Vagina (tissue), 2 donors: ENCODE measurements around the gene CXCL16. TPM values are rescaled to one million over a fixed set of nuclear protein-coding genes. Genes with fewer than 3 reads are reported as not detected.
"Not testable (repeated sequence)": the region's sequence is repeated elsewhere in the genome, so short reads cannot be mapped to it uniquely, and the experiment has no call there.

Experiments used
- DNase-seq, 2 donors: peaks; one replicate each; pipeline ENCODE4 v3.0.0-alpha.2; 2017; ENCODE audit errors: extremely low spot score in 2 of 2
- H3K27ac ChIP-seq: fragments of 200-600 bp; sonication (generic); one replicate; pipeline ENCODE4 v1.5.1; 2019
- H3K27me3 ChIP-seq: fragments of 200-600 bp; sonication (generic); one replicate; pipeline ENCODE4 v1.5.1; 2019
- H3K36me3 ChIP-seq, 2 donors: fragments of 200-600 bp; sonication (generic); one replicate each; pipeline ENCODE4 v1.5.1; 2017 to 2019
- H3K4me1 ChIP-seq: fragments of 200-600 bp; sonication (generic); one replicate; pipeline ENCODE4 v1.5.1; 2019
- H3K4me3 ChIP-seq, 2 donors: fragments of 200-600 bp; sonication (generic); 1 replicate in 1 of 2; 2 replicates in 1 of 2; pipeline ENCODE4 v1.5.1; 2016 to 2019
- H3K9me3 ChIP-seq: fragments of 200-600 bp; sonication (generic); one replicate; pipeline ENCODE4 v1.5.1; 2019
- POLR2A ChIP-seq, 2 donors: fragments of 450-650 bp; IDR thresholded peaks; one replicate each; pipeline ENCODE4 v1.6.1; 2017; ENCODE audit warnings: antibody characterized with exemption in 2 of 2, mild to moderate bottlenecking in 2 of 2, moderate library complexity in 2 of 2
- POLR2AphosphoS5 ChIP-seq, 2 donors: sonication (generic); formaldehyde crosslinking; IDR thresholded peaks; one replicate each; pipeline ENCODE4 v1.9.0; 2017; ENCODE audit warnings: antibody characterized with exemption in 2 of 2, mild to moderate bottlenecking in 2 of 2, low read depth in 1 of 2; ENCODE audit not compliant: insufficient read depth in 1 of 2
- intact Hi-C: fragments of 100-400 bp; cut with DNase I; formaldehyde crosslinking; loops from one replicate; pipeline ENCODE4 v1.15.1; 2023
- total RNA-seq: library from RNA; depleted of rRNA; stranded (reverse); fragments of >200 nt; gene quantifications from one replicate; pipeline ENCODE4 v1.2.3, GENCODE V29; 2016
- TF ChIP-seq, protein P1 (sequence below), 3 experiments: fragments of 450-650 bp in 2 of 3; fragments of 200-600 bp in 1 of 3; sonication (generic) in 1 of 3; IDR thresholded peaks; one replicate each; pipeline ENCODE4 v1.5.1; 2017 to 2019; ENCODE audit warnings: antibody characterized with exemption in 3 of 3, mild to moderate bottlenecking in 2 of 3, moderate library complexity in 2 of 3

Gene CXCL16
- total RNA-seq, 1 donor from 2014 or later = 6.4 TPM

DNA sequence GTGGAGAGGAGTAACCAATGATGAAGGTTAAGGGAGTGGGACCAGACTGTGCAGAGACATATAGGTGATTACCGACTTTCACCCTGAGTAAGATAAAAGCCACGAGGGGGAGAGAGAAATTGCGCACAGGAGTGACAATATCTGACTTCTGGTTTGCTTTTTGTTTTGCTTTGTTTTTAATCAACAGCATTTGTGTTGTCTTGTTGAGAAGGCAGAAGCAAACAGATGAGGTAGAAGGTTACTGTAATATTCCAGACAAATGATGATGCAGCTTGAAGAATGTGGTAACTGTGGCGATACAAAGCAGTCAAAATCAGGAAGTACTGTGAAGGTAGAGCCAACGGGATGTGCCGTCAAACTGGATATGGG lies 43.3 kb downstream of the CXCL16 start:
- intact Hi-C loops = no loop called here
- no peak overlapping the region for H3K27ac ChIP-seq
- H3K9me3 ChIP-seq = no peaks in the 10 kb centered on the region
- no peak overlapping the region for H3K4me3 ChIP-seq
- peaks cover 0 to 9% of the 10 kb centered on the region in 2 donors for H3K36me3 ChIP-seq
- DNase-seq = no peak
- H3K27me3 ChIP-seq = no peaks in the 10 kb centered on the region
- H3K4me1 ChIP-seq = no peaks in the 10 kb centered on the region
- TF ChIP-seq, protein P1, sequence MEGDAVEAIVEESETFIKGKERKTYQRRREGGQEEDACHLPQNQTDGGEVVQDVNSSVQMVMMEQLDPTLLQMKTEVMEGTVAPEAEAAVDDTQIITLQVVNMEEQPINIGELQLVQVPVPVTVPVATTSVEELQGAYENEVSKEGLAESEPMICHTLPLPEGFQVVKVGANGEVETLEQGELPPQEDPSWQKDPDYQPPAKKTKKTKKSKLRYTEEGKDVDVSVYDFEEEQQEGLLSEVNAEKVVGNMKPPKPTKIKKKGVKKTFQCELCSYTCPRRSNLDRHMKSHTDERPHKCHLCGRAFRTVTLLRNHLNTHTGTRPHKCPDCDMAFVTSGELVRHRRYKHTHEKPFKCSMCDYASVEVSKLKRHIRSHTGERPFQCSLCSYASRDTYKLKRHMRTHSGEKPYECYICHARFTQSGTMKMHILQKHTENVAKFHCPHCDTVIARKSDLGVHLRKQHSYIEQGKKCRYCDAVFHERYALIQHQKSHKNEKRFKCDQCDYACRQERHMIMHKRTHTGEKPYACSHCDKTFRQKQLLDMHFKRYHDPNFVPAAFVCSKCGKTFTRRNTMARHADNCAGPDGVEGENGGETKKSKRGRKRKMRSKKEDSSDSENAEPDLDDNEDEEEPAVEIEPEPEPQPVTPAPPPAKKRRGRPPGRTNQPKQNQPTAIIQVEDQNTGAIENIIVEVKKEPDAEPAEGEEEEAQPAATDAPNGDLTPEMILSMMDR (IDR thresholded peaks at IDR 0.05) = no peak
- TF ChIP-seq POLR2AphosphoS5 (IDR thresholded peaks at IDR 0.05; ENCODE audit: insufficient read depth in 1 of 2, low read depth in 1 of 2) = no peak
- no peak for TF ChIP-seq POLR2A (IDR thresholded peaks at IDR 0.05)

DNA sequence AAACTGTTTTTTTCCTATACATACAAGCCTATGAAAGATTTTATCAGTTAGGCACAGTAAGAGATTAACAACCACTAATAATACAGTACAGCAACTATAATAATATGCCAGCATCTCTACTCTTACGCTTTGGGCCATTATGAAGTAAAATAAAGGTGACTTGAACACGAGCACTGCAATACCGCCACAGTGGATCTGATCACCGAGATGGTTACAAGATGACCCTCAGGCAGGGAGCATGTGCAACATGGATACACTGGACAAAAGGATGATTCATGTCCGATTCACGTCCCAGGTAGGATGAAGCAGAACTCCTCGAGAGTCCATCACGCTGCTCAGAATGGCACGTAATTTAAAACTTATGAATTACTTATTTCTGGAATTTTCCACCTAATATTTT lies 46.3 kb downstream of the CXCL16 start:
- Histone ChIP-seq H3K4me1 (no peaks in the 10 kb centered on the region), H3K27me3 (no peaks in the 10 kb centered on the region), H3K9me3 (no peaks in the 10 kb centered on the region), H3K4me3 (no peak overlapping the region), H3K36me3 (peaks cover 0 to 27% of the 10 kb centered on the region in 2 donors), H3K27ac (no peak overlapping the region)
- DNase-seq = no peak
- TF ChIP-seq POLR2AphosphoS5 (IDR thresholded peaks at IDR 0.05; ENCODE audit: insufficient read depth in 1 of 2, low read depth in 1 of 2) (no peak), POLR2A (IDR thresholded peaks at IDR 0.05) (no peak)
- TF ChIP-seq, protein P1 (IDR thresholded peaks at IDR 0.05) = no peak
- intact Hi-C loops = no loop called here

DNA sequence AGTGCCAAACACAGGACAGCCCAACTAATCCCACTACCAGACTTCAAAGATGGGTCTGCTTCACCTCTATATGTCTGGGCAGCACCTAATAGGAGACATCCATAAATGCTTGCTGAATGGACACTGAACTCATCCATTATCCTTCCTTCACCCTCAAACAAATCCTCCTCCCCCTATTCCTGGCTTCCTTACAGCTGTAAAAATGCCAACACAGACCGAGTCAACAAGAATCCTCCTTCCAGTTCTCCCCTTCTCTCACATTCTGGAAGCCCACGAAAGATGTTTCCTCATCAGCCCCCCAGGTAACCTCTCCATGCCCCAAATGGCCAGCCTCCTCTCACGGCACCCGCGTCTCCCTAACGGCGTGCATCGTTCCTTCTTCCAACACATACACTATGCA lies 48.0 kb downstream of the CXCL16 start:
- no peak overlapping the region for H3K4me3 ChIP-seq
- DNase-seq = no peak
- H3K27ac ChIP-seq = no peak overlapping the region
- no peaks in the 10 kb centered on the region for H3K9me3 ChIP-seq
- no peaks in the 10 kb centered on the region for H3K4me1 ChIP-seq
- H3K27me3 ChIP-seq = no peaks in the 10 kb centered on the region
- intact Hi-C loops = no loop called here
- peaks cover 0 to 27% of the 10 kb centered on the region in 2 donors for H3K36me3 ChIP-seq
- TF ChIP-seq POLR2AphosphoS5 (IDR thresholded peaks at IDR 0.05; ENCODE audit: insufficient read depth in 1 of 2, low read depth in 1 of 2) (no peak), POLR2A (IDR thresholded peaks at IDR 0.05) (no peak)
- TF ChIP-seq, protein P1 (IDR thresholded peaks at IDR 0.05) = no peak

DNA sequence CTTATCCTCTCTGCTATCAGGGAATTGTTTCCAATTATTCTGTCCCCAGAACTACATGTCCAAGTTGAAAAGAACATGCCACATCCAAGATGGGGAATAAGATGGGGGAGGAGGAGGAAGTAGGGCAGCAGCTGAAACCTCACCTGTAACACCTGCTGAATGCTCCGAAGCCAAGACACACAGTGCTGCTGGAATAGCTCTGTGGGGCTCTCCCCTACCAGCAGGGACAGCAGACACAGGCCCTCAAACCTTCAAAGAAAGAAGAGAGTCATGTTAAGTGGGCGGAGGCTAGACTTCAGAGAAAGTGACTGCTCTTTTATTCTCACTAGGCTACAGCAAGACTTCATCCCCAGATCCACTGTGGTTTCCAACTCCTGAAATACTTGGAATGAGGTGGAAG lies 49.0 kb downstream of the CXCL16 start:
- Histone ChIP-seq H3K4me1 (no peaks in the 10 kb centered on the region), H3K9me3 (no peaks in the 10 kb centered on the region), H3K27me3 (no peaks in the 10 kb centered on the region), H3K36me3 (peaks cover 0 to 32% of the 10 kb centered on the region in 2 donors), H3K4me3 (no peak overlapping the region), H3K27ac (no peak overlapping the region)
- intact Hi-C loops = no loop called here
- TF ChIP-seq, protein P1 (IDR thresholded peaks at IDR 0.05) = no peak
- TF ChIP-seq POLR2AphosphoS5 (IDR thresholded peaks at IDR 0.05; ENCODE audit: insufficient read depth in 1 of 2, low read depth in 1 of 2) (no peak), POLR2A (IDR thresholded peaks at IDR 0.05) (no peak)
- DNase-seq = no peak

DNA sequence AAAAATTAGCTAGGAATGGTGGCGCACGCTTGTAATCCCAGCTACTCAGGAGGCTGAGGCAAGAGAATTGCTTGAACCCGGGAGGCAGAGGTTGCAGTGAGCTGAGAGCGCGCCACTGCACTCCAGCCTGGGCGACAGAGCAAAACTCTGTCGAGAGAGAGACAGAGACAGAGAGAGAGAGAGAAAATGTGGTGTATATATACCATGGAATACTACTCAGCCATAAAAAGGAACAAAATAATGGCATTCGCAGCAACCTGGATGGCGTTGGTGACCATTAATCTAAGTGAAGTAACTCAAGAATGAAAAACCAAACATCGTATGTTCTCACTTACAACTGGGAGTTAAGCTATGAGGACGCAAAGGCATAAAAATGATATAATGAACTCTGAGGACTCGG lies 49.9 kb downstream of the CXCL16 start:
- H3K4me3 ChIP-seq, H3K9me3 ChIP-seq, H3K27ac ChIP-seq, DNase-seq, H3K4me1 ChIP-seq, intact Hi-C loops, H3K27me3 ChIP-seq: not testable (repeated sequence)
- H3K36me3 ChIP-seq = peaks cover 0 to 35% of the 10 kb centered on the region in 2 donors

DNA sequence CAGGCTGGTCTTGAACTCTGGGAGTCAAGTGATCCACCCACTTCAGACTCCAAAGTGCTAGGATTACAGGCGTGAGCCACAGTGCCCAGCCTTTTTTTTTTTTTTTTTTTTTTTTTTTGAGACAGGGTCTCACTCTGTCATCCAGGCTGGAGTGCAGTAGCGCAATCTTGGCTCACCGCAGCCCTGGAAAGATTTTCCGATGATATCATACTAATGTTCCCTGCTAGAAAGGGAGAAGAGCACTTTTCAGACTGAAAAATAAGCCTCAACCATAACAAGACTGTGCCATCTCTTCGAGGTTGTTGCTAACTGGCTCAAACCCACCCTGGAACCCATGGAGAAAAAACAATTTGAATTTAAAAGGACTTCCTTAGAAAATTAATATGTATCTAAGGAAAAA lies 56.0 kb downstream of the CXCL16 start:
- intact Hi-C loops, H3K27me3 ChIP-seq, H3K9me3 ChIP-seq, H3K4me3 ChIP-seq, H3K27ac ChIP-seq, H3K4me1 ChIP-seq, DNase-seq: not testable (repeated sequence)
- peaks cover 0 to 48% of the 10 kb centered on the region in 2 donors for H3K36me3 ChIP-seq

Other genes starting within 250 kb of the CXCL16 start
- 79.3 TPM for gene SPNS2, start 241.0 kb downstream of the CXCL16 start, total RNA-seq
- gene MYBBP1A, start 184.5 kb downstream of the CXCL16 start, total RNA-seq = 47.1 TPM
- 9.6 TPM for gene GGT6, start 179.4 kb downstream of the CXCL16 start, total RNA-seq
- gene SMTNL2, start 155.4 kb downstream of the CXCL16 start, total RNA-seq = 2.5 TPM
- gene ALOX15, start 98.2 kb downstream of the CXCL16 start, total RNA-seq = not detected
- gene PELP1, start 35.8 kb downstream of the CXCL16 start, total RNA-seq = 19.4 TPM
- 28.0 TPM for gene ARRB2, start 29.3 kb downstream of the CXCL16 start, total RNA-seq
- gene MED11, start 8.5 kb downstream of the CXCL16 start, total RNA-seq = 28.5 TPM
- gene ZMYND15, start 95 bp downstream of the CXCL16 start, total RNA-seq = not detected
- gene TM4SF5, start 32.0 kb upstream of the CXCL16 start, total RNA-seq = not detected
- gene VMO1, start 46.4 kb upstream of the CXCL16 start, total RNA-seq = 12.5 TPM
- not detected for gene GLTPD2, start 49.0 kb upstream of the CXCL16 start, total RNA-seq
- 110 TPM for gene PSMB6, start 56.2 kb upstream of the CXCL16 start, total RNA-seq
- 63.6 TPM for gene PLD2, start 67.2 kb upstream of the CXCL16 start, total RNA-seq
- gene MINK1, start 93.4 kb upstream of the CXCL16 start, total RNA-seq = 120 TPM
- 1.7 TPM for gene C17orf107, start 159.6 kb upstream of the CXCL16 start, total RNA-seq
- 0.98 TPM for gene CHRNE, start 163.2 kb upstream of the CXCL16 start, total RNA-seq
- not detected for gene GP1BA, start 192.3 kb upstream of the CXCL16 start, total RNA-seq
- 45.7 TPM for gene SLC25A11, start 200.1 kb upstream of the CXCL16 start, total RNA-seq
- 54.3 TPM for gene RNF167, start 200.3 kb upstream of the CXCL16 start, total RNA-seq
- gene PFN1, start 208.6 kb upstream of the CXCL16 start, total RNA-seq = 811 TPM
- gene ENO3, start 211.2 kb upstream of the CXCL16 start, total RNA-seq = 5.6 TPM
- gene SPAG7, start 227.9 kb upstream of the CXCL16 start, total RNA-seq = 34.6 TPM
- gene CAMTA2, start 247.7 kb upstream of the CXCL16 start, total RNA-seq = 36.3 TPM